Osteoblast (primary cell): Measurements from ENCODE around the gene DRD4. TPM values are rescaled to one million over a fixed set of nuclear protein-coding genes. Genes with fewer than 3 reads are reported as not detected.
"Not testable (repeated sequence)": the region's sequence is repeated elsewhere in the genome, so short reads cannot be mapped to it uniquely, and the experiment has no call there.

Source experiments
- DNase-seq: peaks from one replicate; pipeline ENCODE4 v3.0.0; 2011; ENCODE audit warnings: low spot score, mixed read lengths; ENCODE audit not compliant: insufficient read length; ENCODE audit errors: missing footprints
- H2AFZ ChIP-seq: 2 replicates; pipeline ENCODE4 v1.6.0; 2011; ENCODE audit warnings: mild to moderate bottlenecking, low read length
- H3K27ac ChIP-seq: 2 replicates; pipeline ENCODE4 v1.5.1; 2011; ENCODE audit warnings: mild to moderate bottlenecking, low read depth, low read length, moderate library complexity
- H3K27me3 ChIP-seq: 2 replicates; pipeline ENCODE4 v1.6.0; 2012; ENCODE audit warnings: mild to moderate bottlenecking, control low read depth, inconsistent platforms, low read length, moderate library complexity; ENCODE audit not compliant: insufficient read depth
- H3K36me3 ChIP-seq: 2 replicates; pipeline ENCODE4 v1.5.1; 2011; ENCODE audit warnings: mild to moderate bottlenecking, low read length, control low read depth, moderate library complexity; ENCODE audit not compliant: insufficient read depth
- H3K4me1 ChIP-seq: 2 replicates; pipeline ENCODE4 v1.5.1; 2011; ENCODE audit warnings: mild to moderate bottlenecking, low read length, control low read depth, moderate library complexity; ENCODE audit not compliant: insufficient read depth
- H3K4me2 ChIP-seq: 2 replicates; pipeline ENCODE4 v1.6.0; 2011; ENCODE audit warnings: mild to moderate bottlenecking, low read length; ENCODE audit not compliant: insufficient read depth
- H3K4me3 ChIP-seq: fragments of 200-600 bp; sonication (generic); 3 replicates; pipeline ENCODE4 v1.5.1; 2012; ENCODE audit warnings: mild to moderate bottlenecking, low read length, inconsistent platforms; ENCODE audit not compliant: insufficient read depth
- H3K79me2 ChIP-seq: 2 replicates; pipeline ENCODE4 v1.6.0; 2012; ENCODE audit warnings: mild to moderate bottlenecking, low read length, control low read depth, inconsistent platforms; ENCODE audit not compliant: insufficient read depth
- H3K9me3 ChIP-seq: 2 replicates; pipeline ENCODE4 v1.5.1; 2011; ENCODE audit warnings: low read depth, low read length, control low read depth
- H4K20me1 ChIP-seq: 2 replicates; pipeline ENCODE4 v1.6.0; 2012; ENCODE audit warnings: mild to moderate bottlenecking, low read length, control low read depth; ENCODE audit not compliant: insufficient read depth
- CTCF ChIP-seq: IDR thresholded peaks from 2 replicates; pipeline ENCODE4 v1.5.1; 2011; ENCODE audit warnings: mild to moderate bottlenecking, low read depth, low read length, moderate library complexity; ENCODE audit errors: extremely low read depth
- total RNA-seq: library from RNA; depleted of rRNA; stranded (reverse); fragments of >200 nt; gene quantifications from 2 replicates; pipeline ENCODE4 v1.2.3, GENCODE V29; 2012

The DRD4 gene
- total RNA-seq, 1 donor = not detected

- no peaks in the 10 kb centered on the region for H3K79me2 ChIP-seq
- H3K4me2 ChIP-seq = no peak overlapping the region
- H3K27me3 ChIP-seq = no peaks in the 10 kb centered on the region
- H3K9me3 ChIP-seq = no peaks in the 10 kb centered on the region
- no peak for TF ChIP-seq CTCF
- no peak overlapping the region for H3K4me3 ChIP-seq
- H2AFZ ChIP-seq = no peak overlapping the region
- H3K36me3 ChIP-seq = peaks cover 5% of the 10 kb centered on the region
- DNase-seq = peak; percentile 81
- H3K4me1 ChIP-seq = no peaks in the 10 kb centered on the region
- H4K20me1 ChIP-seq = peaks cover 7% of the 10 kb centered on the region
- H3K27ac ChIP-seq = no peak overlapping the region
Observed at GRCh38 chr11:643849-644738, 7.0 kb downstream of the DRD4 start.

- H4K20me1 ChIP-seq = peaks cover 7% of the 10 kb centered on the region
- H3K36me3 ChIP-seq = peaks cover 5% of the 10 kb centered on the region
Observed at GRCh38 chr11:645536-645935, 8.5 kb downstream of the DRD4 start.

GRCh38 chr11:646214-646613, 9.1 kb downstream of the DRD4 start:
- H3K27ac ChIP-seq = no peak overlapping the region
- H3K79me2 ChIP-seq = no peaks in the 10 kb centered on the region
- H2AFZ ChIP-seq = no peak overlapping the region
- no peak for DNase-seq
- TF ChIP-seq CTCF = no peak
- no peak overlapping the region for H3K4me2 ChIP-seq
- peaks cover 11% of the 10 kb centered on the region for H3K36me3 ChIP-seq
- no peaks in the 10 kb centered on the region for H3K27me3 ChIP-seq
- no peak overlapping the region for H3K4me3 ChIP-seq
- no peaks in the 10 kb centered on the region for H3K9me3 ChIP-seq
- no peaks in the 10 kb centered on the region for H3K4me1 ChIP-seq
- H4K20me1 ChIP-seq = peaks cover 4% of the 10 kb centered on the region

More at GRCh38 chr11:645536-645935, 8.5 kb downstream of the DRD4 start:
- no peak overlapping the region for H3K4me3 ChIP-seq
- no peak overlapping the region for H3K27ac ChIP-seq
- H2AFZ ChIP-seq = no peak overlapping the region
- no peak for TF ChIP-seq CTCF
- no peaks in the 10 kb centered on the region for H3K79me2 ChIP-seq
- DNase-seq = peak; percentile 65
- no peaks in the 10 kb centered on the region for H3K4me1 ChIP-seq
- no peak overlapping the region for H3K4me2 ChIP-seq
- no peaks in the 10 kb centered on the region for H3K9me3 ChIP-seq
- H3K27me3 ChIP-seq = no peaks in the 10 kb centered on the region

- DNase-seq = peak; percentile 62
- H3K27me3 ChIP-seq, H4K20me1 ChIP-seq, H3K79me2 ChIP-seq, H3K4me2 ChIP-seq, H3K27ac ChIP-seq, H3K4me3 ChIP-seq, H3K4me1 ChIP-seq, H2AFZ ChIP-seq, H3K9me3 ChIP-seq: not testable (repeated sequence)
- peaks cover 11% of the 10 kb centered on the region for H3K36me3 ChIP-seq
Observed at GRCh38 chr11:647672-648158, 10.6 kb downstream of the DRD4 start.
